ENCODE results near the gene L2HGDH. TPM values are rescaled to one million over a fixed set of nuclear protein-coding genes. Genes with fewer than 3 reads are reported as not detected.

The L2HGDH gene
- total RNA-seq, 1 experiment from 2014 or later = 24.0 TPM

- Mint-ChIP-seq H3K4me1 (no peaks in the 10 kb centered on the region), H3K27me3 (ENCODE audit: low read depth) (no peaks in the 10 kb centered on the region), H3K9me3 (no peaks in the 10 kb centered on the region), H3K27ac (no peak overlapping the region), H3K4me3 (no peak overlapping the region), H3K36me3 (peaks cover 10% of the 10 kb centered on the region)
- DNase-seq (ENCODE audit: low spot score) (no peak), ATAC-seq (no peak)
- no peak for TF ChIP-seq PRDM15 (CRISPR knock-in tag; IDR thresholded peaks at IDR 0.05)
- ChIA-PET CTCF (no interaction called here), POLR2A (no interaction called here)
Observed at GRCh38 chr14:50242096-50242495, 69.9 kb downstream of the L2HGDH start.

- CTCF ChIA-PET = interaction anchor here (0.7 to 1.3 kb wide), 3 partner anchors 9 to 437 kb away, joined by 3 read pairs; no protein-coding TSS in a partner anchor
- TF ChIP-seq ZNF219 (CRISPR knock-in tag; IDR thresholded peaks at IDR 0.05; ENCODE audit: borderline replicate concordance) (no peak), HMGXB4 (CRISPR knock-in tag; IDR thresholded peaks at IDR 0.05) (no peak), MAX (CRISPR knock-in tag; IDR thresholded peaks at IDR 0.05) (no peak), NR1H2 (CRISPR knock-in tag; IDR thresholded peaks at IDR 0.05) (no peak), GABPB1 (CRISPR knock-in tag; IDR thresholded peaks at IDR 0.05) (no peak), FOXP1 (CRISPR knock-in tag; IDR thresholded peaks at IDR 0.05; ENCODE audit: borderline replicate concordance) (no peak), ERG (CRISPR knock-in tag; IDR thresholded peaks at IDR 0.05) (no peak), SP1 (CRISPR knock-in tag; conservative IDR thresholded peaks at IDR 0.05) (no peak), PRRX2 (CRISPR knock-in tag; IDR thresholded peaks at IDR 0.05) (no peak), IRF1 (CRISPR knock-in tag; IDR thresholded peaks at IDR 0.05) (no peak), ZNF416 (CRISPR knock-in tag; IDR thresholded peaks at IDR 0.05) (no peak), AFF4 (CRISPR knock-in tag; IDR thresholded peaks at IDR 0.05; ENCODE audit: borderline replicate concordance) (no peak), E2F4 (CRISPR knock-in tag; IDR thresholded peaks at IDR 0.05; ENCODE audit: borderline replicate concordance, low read depth) (no peak), ATF2 (CRISPR knock-in tag; IDR thresholded peaks at IDR 0.05; ENCODE audit: borderline replicate concordance, low read depth) (no peak), ZNF425 (CRISPR knock-in tag; conservative IDR thresholded peaks at IDR 0.05) (no peak), ZNF138 (CRISPR knock-in tag; conservative IDR thresholded peaks at IDR 0.05) (no peak), TCF7 (CRISPR knock-in tag; IDR thresholded peaks at IDR 0.05; ENCODE audit: low read depth) (no peak)
Observed at GRCh38 chr14:50237427-50237826, 74.6 kb downstream of the L2HGDH start.

More at GRCh38 chr14:50237427-50237826, 74.6 kb downstream of the L2HGDH start:
- H3K36me3 Mint-ChIP-seq = no peaks in the 10 kb centered on the region; the same call in 1 of the 2 replicates
- H3K27me3 Mint-ChIP-seq (ENCODE audit: low read depth) = no peaks in the 10 kb centered on the region
- H3K4me3 Mint-ChIP-seq = no peak overlapping the region
- peaks cover 11% of the 10 kb centered on the region for H3K9me3 Mint-ChIP-seq
- peaks cover 4% of the 10 kb centered on the region for H3K4me1 Mint-ChIP-seq
- DNase-seq (ENCODE audit: low spot score) (no peak), ATAC-seq (no peak)
- no peak overlapping the region for H3K27ac Mint-ChIP-seq
- POLR2A ChIA-PET = no interaction called here

All from WTC11 (cell line).